Stomach (tissue), 4 donors: Measurements from ENCODE around the gene NEK4.

Source experiments
- EP300 ChIP-seq: sonication (generic); formaldehyde crosslinking; IDR thresholded peaks from one replicate; pipeline ENCODE4 v1.6.1; 2017; ENCODE audit warnings: antibody characterized with exemption
- POLR2A ChIP-seq, 4 donors: fragments of 450-650 bp; IDR thresholded peaks; one replicate each; pipeline ENCODE4 v1.6.1; 2016; ENCODE audit warnings: antibody characterized with exemption in 4 of 4, control low read depth in 2 of 4, mild to moderate bottlenecking in 1 of 4, moderate library complexity in 1 of 4
- POLR2AphosphoS5 ChIP-seq, 3 donors: sonication (generic); formaldehyde crosslinking; IDR thresholded peaks; one replicate each; pipeline ENCODE4 v1.6.1; 2016; ENCODE audit warnings: antibody characterized with exemption in 3 of 3
- TF ChIP-seq, protein P1 (sequence below), 7 experiments: fragments of 450-650 bp in 4 of 7; fragments of 200-600 bp in 3 of 7; sonication (generic) in 3 of 7; IDR thresholded peaks; one replicate each; pipeline ENCODE4 v1.5.1; 2016 to 2019; ENCODE audit warnings: antibody characterized with exemption in 7 of 7, control low read depth in 2 of 7, mild to moderate bottlenecking in 1 of 7

DNA sequence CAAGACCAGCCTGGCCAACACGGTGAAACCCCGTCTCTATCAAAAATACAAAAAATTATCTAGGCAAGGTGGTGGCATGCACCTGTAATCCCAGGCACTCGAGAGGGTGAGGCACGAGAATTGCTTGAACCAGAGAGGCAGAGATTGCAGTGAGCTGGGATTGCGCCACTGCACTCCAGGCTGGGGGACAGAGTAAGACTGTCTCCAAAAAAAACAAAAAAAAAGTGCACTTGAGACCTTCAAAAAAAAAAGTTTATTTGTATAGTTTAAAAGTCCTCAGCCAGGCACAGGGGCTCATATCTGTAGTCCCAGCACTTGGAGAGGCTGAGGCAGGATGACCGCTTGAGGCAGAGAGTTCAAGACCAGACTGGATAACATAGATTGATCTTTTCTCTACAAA lies 87.1 kb downstream of the NEK4 start:
- TF ChIP-seq, protein P1, sequence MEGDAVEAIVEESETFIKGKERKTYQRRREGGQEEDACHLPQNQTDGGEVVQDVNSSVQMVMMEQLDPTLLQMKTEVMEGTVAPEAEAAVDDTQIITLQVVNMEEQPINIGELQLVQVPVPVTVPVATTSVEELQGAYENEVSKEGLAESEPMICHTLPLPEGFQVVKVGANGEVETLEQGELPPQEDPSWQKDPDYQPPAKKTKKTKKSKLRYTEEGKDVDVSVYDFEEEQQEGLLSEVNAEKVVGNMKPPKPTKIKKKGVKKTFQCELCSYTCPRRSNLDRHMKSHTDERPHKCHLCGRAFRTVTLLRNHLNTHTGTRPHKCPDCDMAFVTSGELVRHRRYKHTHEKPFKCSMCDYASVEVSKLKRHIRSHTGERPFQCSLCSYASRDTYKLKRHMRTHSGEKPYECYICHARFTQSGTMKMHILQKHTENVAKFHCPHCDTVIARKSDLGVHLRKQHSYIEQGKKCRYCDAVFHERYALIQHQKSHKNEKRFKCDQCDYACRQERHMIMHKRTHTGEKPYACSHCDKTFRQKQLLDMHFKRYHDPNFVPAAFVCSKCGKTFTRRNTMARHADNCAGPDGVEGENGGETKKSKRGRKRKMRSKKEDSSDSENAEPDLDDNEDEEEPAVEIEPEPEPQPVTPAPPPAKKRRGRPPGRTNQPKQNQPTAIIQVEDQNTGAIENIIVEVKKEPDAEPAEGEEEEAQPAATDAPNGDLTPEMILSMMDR (IDR thresholded peaks at IDR 0.05): no peak
- no peak for TF ChIP-seq EP300
- no peak for TF ChIP-seq POLR2AphosphoS5 (IDR thresholded peaks at IDR 0.05)
- no peak for TF ChIP-seq POLR2A (IDR thresholded peaks at IDR 0.05)
